ENCODE data around the gene RALGAPA1.

GRCh38 chr14:35558680-35559079 lies 250.4 kb downstream of the RALGAPA1 start:
- TF ChIP-seq CTCF (optimal IDR thresholded peaks at IDR 0.05 in 1 of 3, IDR thresholded peaks at IDR 0.05 in 1 of 3, conservative IDR thresholded peaks at IDR 0.05 in 1 of 3; ENCODE audit: extremely low read depth in 1 of 3, insufficient read depth in 2 of 3, low read length in 3 of 3) (no peak), EZH2 (IDR thresholded peaks at IDR 0.05; ENCODE audit: low read length) (no peak)
